ENCODE measurements around the gene NEGR1.

DNA sequence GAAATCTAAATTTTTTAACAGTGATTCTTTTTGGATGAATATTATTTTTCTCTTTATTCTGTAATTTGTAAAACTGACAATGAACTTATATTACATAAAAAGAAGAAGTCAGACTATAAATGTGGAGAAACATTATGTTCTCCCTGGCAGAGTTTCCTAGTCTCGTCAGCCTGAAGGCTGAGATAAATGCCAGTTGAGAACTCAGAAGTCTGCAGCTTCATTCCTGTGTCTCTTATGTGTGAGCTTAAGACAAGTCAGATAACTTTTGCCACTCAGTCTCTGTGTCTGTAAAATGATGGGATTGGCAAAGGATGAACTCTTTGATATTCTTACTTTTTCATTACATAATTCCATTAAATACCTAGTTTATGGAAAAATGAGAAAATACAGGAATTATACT is 632.7 kb downstream of the NEGR1 start:
- TF ChIP-seq, protein P1, sequence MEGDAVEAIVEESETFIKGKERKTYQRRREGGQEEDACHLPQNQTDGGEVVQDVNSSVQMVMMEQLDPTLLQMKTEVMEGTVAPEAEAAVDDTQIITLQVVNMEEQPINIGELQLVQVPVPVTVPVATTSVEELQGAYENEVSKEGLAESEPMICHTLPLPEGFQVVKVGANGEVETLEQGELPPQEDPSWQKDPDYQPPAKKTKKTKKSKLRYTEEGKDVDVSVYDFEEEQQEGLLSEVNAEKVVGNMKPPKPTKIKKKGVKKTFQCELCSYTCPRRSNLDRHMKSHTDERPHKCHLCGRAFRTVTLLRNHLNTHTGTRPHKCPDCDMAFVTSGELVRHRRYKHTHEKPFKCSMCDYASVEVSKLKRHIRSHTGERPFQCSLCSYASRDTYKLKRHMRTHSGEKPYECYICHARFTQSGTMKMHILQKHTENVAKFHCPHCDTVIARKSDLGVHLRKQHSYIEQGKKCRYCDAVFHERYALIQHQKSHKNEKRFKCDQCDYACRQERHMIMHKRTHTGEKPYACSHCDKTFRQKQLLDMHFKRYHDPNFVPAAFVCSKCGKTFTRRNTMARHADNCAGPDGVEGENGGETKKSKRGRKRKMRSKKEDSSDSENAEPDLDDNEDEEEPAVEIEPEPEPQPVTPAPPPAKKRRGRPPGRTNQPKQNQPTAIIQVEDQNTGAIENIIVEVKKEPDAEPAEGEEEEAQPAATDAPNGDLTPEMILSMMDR (IDR thresholded peaks at IDR 0.05; ENCODE audit: insufficient read depth, low read depth, low read length), result no peak
- TF ChIP-seq EZH2 (IDR thresholded peaks at IDR 0.05; ENCODE audit: insufficient read depth, low read length), result no peak
